PC-9 (cell line): ENCODE measurements around the gene AVPR1B. TPM values are rescaled to one million over a fixed set of nuclear protein-coding genes. Genes with fewer than 3 reads are reported as not detected.

Experiments used
- BruUV-seq: library from RNA; stranded (reverse); fragments of 400-500 nt; replicated peaks from 2 replicates; lab custom pipeline; 2021; lab: Mats Ljungman, UMichigan
- CTCF ChIA-PET: fragments of 300-600 bp; sonication (Branson Sonifier 250); formaldehyde crosslinking; loops from one replicate; lab custom pipeline; 2022; ENCODE audit warnings: antibody characterized with exemption; lab: Charles Lee
- POLR2A ChIA-PET: fragments of 300-600 bp; sonication (Branson Sonifier 250); formaldehyde crosslinking; loops from one replicate; lab custom pipeline; 2022; ENCODE audit warnings: antibody characterized with exemption; ENCODE audit not compliant: unreplicated experiment; lab: Charles Lee
- DNase-seq, 2 experiments: peaks; one replicate each; pipeline versions ENCODE4 v3.0.0 to v3.0.0-alpha.2; 2015 to 2022; ENCODE audit warnings: mixed read lengths in 1 of 2
- H2AFZ ChIP-seq: fragments of 200-600 bp; sonication (generic); 2 replicates; pipeline ENCODE4 v1.8.1; 2017; ENCODE audit warnings: antibody characterized with exemption
- H3F3A ChIP-seq: fragments of 200-600 bp; sonication (generic); 2 replicates; pipeline ENCODE4 v1.8.1; 2017; ENCODE audit warnings: antibody characterized with exemption, mild to moderate bottlenecking, low read depth; ENCODE audit not compliant: insufficient read depth
- H3K27ac ChIP-seq: fragments of 200-600 bp; sonication (generic); 2 replicates; pipeline ENCODE4 v1.6.1; 2016; ENCODE audit warnings: mixed run types
- H3K27me3 ChIP-seq: fragments of 200-600 bp; sonication (generic); 2 replicates; pipeline ENCODE4 v1.6.1; 2016; ENCODE audit warnings: low read depth, mixed run types; ENCODE audit not compliant: insufficient read depth
- H3K36me3 ChIP-seq: fragments of 200-600 bp; sonication (generic); 2 replicates; pipeline ENCODE4 v1.6.1; 2016; ENCODE audit warnings: low read depth, mixed run types
- H3K4me1 ChIP-seq: fragments of 200-600 bp; sonication (generic); replicated peaks from 2 replicates; pipeline ENCODE4 v1.6.1; 2016; ENCODE audit warnings: mixed run types; ENCODE audit not compliant: insufficient read depth
- H3K4me2 ChIP-seq: fragments of 200-600 bp; sonication (generic); 2 replicates; pipeline ENCODE4 v1.6.1; 2017; ENCODE audit warnings: mixed run types
- H3K4me3 ChIP-seq: fragments of 200-600 bp; sonication (generic); 2 replicates; pipeline ENCODE4 v1.6.1; 2016; ENCODE audit warnings: mixed run types
- H3K79me2 ChIP-seq: fragments of 200-600 bp; sonication (generic); 2 replicates; pipeline ENCODE4 v1.6.1; 2017; ENCODE audit warnings: low read depth, mixed run types
- H3K9me2 ChIP-seq: fragments of 200-600 bp; sonication (generic); 2 replicates; pipeline ENCODE4 v1.8.1; 2017; ENCODE audit warnings: mild to moderate bottlenecking; ENCODE audit not compliant: insufficient read depth
- H3K9me3 ChIP-seq: fragments of 200-600 bp; sonication (generic); 2 replicates; pipeline ENCODE4 v1.8.1; 2016; ENCODE audit warnings: low read depth; ENCODE audit not compliant: insufficient read depth
- H4K20me1 ChIP-seq: fragments of 200-600 bp; sonication (generic); 2 replicates; pipeline ENCODE4 v1.8.1; 2017; ENCODE audit not compliant: insufficient read depth
- CTCF ChIP-seq: fragments of 200-600 bp; sonication (generic); conservative IDR thresholded peaks from 2 replicates; pipeline ENCODE4 v1.6.1; 2017; ENCODE audit warnings: mixed run types, antibody characterized with exemption, mild to moderate bottlenecking, moderate library complexity
- EZH2 ChIP-seq: fragments of 200-600 bp; sonication (generic); IDR thresholded peaks from 2 replicates; pipeline ENCODE4 v1.8.0; 2017; ENCODE audit warnings: antibody characterized with exemption, low read depth
- intact Hi-C: fragments of 100-400 bp; cut with micrococcal nuclease; formaldehyde crosslinking; loops from one replicate; pipeline ENCODE4 v1.10.0; 2022; ENCODE audit not compliant: unreplicated experiment
- total RNA-seq: library from RNA; stranded (reverse); gene quantifications from 2 replicates; pipeline ENCODE4 v1.2.3, GENCODE V29; 2021

AVPR1B gene
- total RNA-seq, 1 experiment from 2014 or later: not detected

- no peak overlapping the region for H3K27ac ChIP-seq
- no peaks in the 10 kb centered on the region for H3K36me3 ChIP-seq
- H4K20me1 ChIP-seq: no peaks in the 10 kb centered on the region
- H3K9me3 ChIP-seq: no peaks in the 10 kb centered on the region
- H2AFZ ChIP-seq: no peak overlapping the region
- H3K79me2 ChIP-seq: no peaks in the 10 kb centered on the region
- ChIA-PET POLR2A (no interaction called here), CTCF (no interaction called here)
- no TSS peak for BruUV-seq
- no peak overlapping the region for H3K4me2 ChIP-seq
- H3K4me3 ChIP-seq: no peak overlapping the region
- TF ChIP-seq EZH2 (no peak), CTCF (no peak)
- intact Hi-C loops: no loop called here
- H3F3A ChIP-seq: no peaks in the 10 kb centered on the region
- no peaks in the 10 kb centered on the region for H3K4me1 ChIP-seq
- no peaks in the 10 kb centered on the region for H3K27me3 ChIP-seq
- H3K9me2 ChIP-seq: no peaks in the 10 kb centered on the region
- no peak for DNase-seq
Observed at GRCh38 chr1:206060844-206061243, 56.3 kb downstream of the AVPR1B start.

Other genes starting within 250 kb of the AVPR1B start
- gene SLC26A9, start 173.9 kb downstream of the AVPR1B start, total RNA-seq: 0.98 and 1.0 TPM in 2 replicates
- not detected in 2 replicates for gene RAB7B, start 114.0 kb downstream of the AVPR1B start, total RNA-seq
- gene CTSE, start 93.5 kb downstream of the AVPR1B start, total RNA-seq: 0.65 and 1.2 TPM in 2 replicates
- gene RHEX, start 64.2 kb downstream of the AVPR1B start, total RNA-seq: not detected in 2 replicates
- 13.2 and 20.0 TPM in 2 replicates for gene FAM72A, start 85.5 kb upstream of the AVPR1B start, total RNA-seq
- gene SRGAP2, start 86.2 kb upstream of the AVPR1B start, total RNA-seq: 130 and 135 TPM in 2 replicates